SK-N-SH treated with all-trans-retinoic acid at 6 μM for 48 hours (cell line): Measurements from ENCODE around the gene NEGR1.

Source experiments
- ATAC-seq: fragments of 200-7000 bp; cut with Tn5 transposase; 3 replicates; pipeline ENCODE4 v1.9.1; 2020; ENCODE audit warnings: mild to moderate bottlenecking, moderate library complexity
- ARNTL ChIP-seq: fragments of 450-650 bp; formaldehyde crosslinking; IDR thresholded peaks from 2 replicates; pipeline ENCODE4 v1.5.0; 2020; ENCODE audit warnings: low read depth, mild to moderate bottlenecking, moderate library complexity, borderline replicate concordance
- CREB5 ChIP-seq: fragments of 250-450 bp; sonication (Bioruptor Pico); IDR thresholded peaks from 2 replicates; pipeline ENCODE4 v1.5.1; 2020; ENCODE audit warnings: low read depth, mild to moderate bottlenecking, moderate library complexity
- CSDC2 ChIP-seq: fragments of 250-450 bp; sonication (Bioruptor Pico); IDR thresholded peaks from 2 replicates; pipeline ENCODE4 v1.5.0; 2020; ENCODE audit warnings: mild to moderate bottlenecking, moderate library complexity
- ESRRG ChIP-seq: fragments of 250-450 bp; sonication (Bioruptor Pico); IDR thresholded peaks from 2 replicates; pipeline ENCODE4 v1.6.1; 2021; ENCODE audit warnings: mild to moderate bottlenecking
- GLIS3 ChIP-seq: fragments of 250-450 bp; sonication (Bioruptor Pico); IDR thresholded peaks from 2 replicates; pipeline ENCODE4 v1.5.0; 2020; ENCODE audit warnings: mild to moderate bottlenecking, moderate library complexity
- ISL1 ChIP-seq: fragments of 250-450 bp; sonication (Bioruptor Pico); IDR thresholded peaks from 2 replicates; pipeline ENCODE4 v2.1.2; 2022; ENCODE audit warnings: mild to moderate bottlenecking, moderate library complexity
- OSR1 ChIP-seq: fragments of 250-450 bp; sonication (Bioruptor Pico); IDR thresholded peaks from 2 replicates; pipeline ENCODE4 v1.8.0; 2022; ENCODE audit warnings: moderate library complexity, mild to moderate bottlenecking, inconsistent platforms
- PATZ1 ChIP-seq: fragments of 250-450 bp; sonication (Bioruptor Pico); IDR thresholded peaks from 2 replicates; pipeline ENCODE4 v1.8.0; 2020; ENCODE audit warnings: mild to moderate bottlenecking, moderate library complexity, borderline replicate concordance
- PPARA ChIP-seq: fragments of 250-450 bp; sonication (Bioruptor Pico); IDR thresholded peaks from 2 replicates; pipeline ENCODE4 v1.5.0; 2020; ENCODE audit warnings: mild to moderate bottlenecking, borderline replicate concordance
- SNAI2 ChIP-seq: fragments of 250-450 bp; sonication (Bioruptor Pico); IDR thresholded peaks from 2 replicates; pipeline ENCODE4 v1.5.0; 2020; ENCODE audit warnings: mild to moderate bottlenecking, moderate library complexity
- TCF4 ChIP-seq: fragments of 250-450 bp; sonication (Bioruptor Pico); IDR thresholded peaks from 2 replicates; pipeline ENCODE4 v1.8.0; 2021; ENCODE audit warnings: mild to moderate bottlenecking, moderate library complexity, borderline replicate concordance
- TSHZ2 ChIP-seq: fragments of 250-450 bp; sonication (Bioruptor Pico); IDR thresholded peaks from 2 replicates; pipeline ENCODE4 v1.5.0; 2020; ENCODE audit warnings: mild to moderate bottlenecking, moderate library complexity
- ZFP3 ChIP-seq: fragments of 250-450 bp; sonication (Bioruptor Pico); IDR thresholded peaks from 2 replicates; pipeline ENCODE4 v1.5.0; 2020; ENCODE audit warnings: mild to moderate bottlenecking, moderate library complexity
- ZFP30 ChIP-seq: fragments of 450-650 bp; formaldehyde crosslinking; IDR thresholded peaks from 2 replicates; pipeline ENCODE4 v1.5.0; 2022; ENCODE audit warnings: mild to moderate bottlenecking, moderate library complexity
- ZNF565 ChIP-seq: fragments of 450-650 bp; formaldehyde crosslinking; conservative IDR thresholded peaks from 2 replicates; pipeline ENCODE4 v1.5.0; 2020; ENCODE audit warnings: low read depth, mild to moderate bottlenecking, moderate library complexity
- ZNF70 ChIP-seq: fragments of 450-650 bp; formaldehyde crosslinking; IDR thresholded peaks from 2 replicates; pipeline ENCODE4 v1.5.0; 2020; ENCODE audit warnings: mild to moderate bottlenecking, moderate library complexity
- ZNF8 ChIP-seq: fragments of 450-650 bp; formaldehyde crosslinking; IDR thresholded peaks from 2 replicates; pipeline ENCODE4 v1.5.0; 2020; ENCODE audit warnings: mild to moderate bottlenecking, moderate library complexity
- TF ChIP-seq, protein P1 (sequence below): fragments of 250-450 bp; sonication (Bioruptor Pico); IDR thresholded peaks from 2 replicates; pipeline ENCODE4 v1.8.0; 2021; ENCODE audit warnings: low read depth, mild to moderate bottlenecking, moderate library complexity, borderline replicate concordance
- TF ChIP-seq, protein P2 (sequence below): fragments of 250-450 bp; sonication (Bioruptor Pico); IDR thresholded peaks from 2 replicates; pipeline ENCODE4 v1.5.1; 2021; ENCODE audit warnings: mild to moderate bottlenecking, moderate library complexity

NEGR1 gene

DNA sequence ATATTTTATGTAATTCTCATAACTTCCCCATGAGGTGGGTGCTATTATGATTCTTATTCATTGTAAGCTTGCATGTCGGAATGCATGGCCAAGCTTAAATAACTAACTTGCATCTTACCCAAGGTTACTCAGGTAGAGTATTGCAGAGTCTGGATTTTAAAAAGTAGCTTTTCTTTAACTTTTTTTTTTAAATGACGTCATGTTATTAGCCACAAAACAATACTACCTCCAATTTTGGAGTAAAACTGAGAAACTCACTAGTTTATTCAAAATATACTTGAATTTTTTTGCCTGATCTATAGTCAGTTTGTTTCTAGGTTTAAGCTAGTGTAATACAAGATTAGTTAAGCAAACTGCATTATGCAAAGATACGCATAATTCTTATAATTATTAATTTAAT is 57.8 kb downstream of the NEGR1 start (continued):
- no peak for TF ChIP-seq CSDC2 (CRISPR knock-in tag)
- TF ChIP-seq, all 23 proteins: peak for 0

GRCh38 chr1:72221811-72222210 is 60.5 kb downstream of the NEGR1 start:
- no peak for ATAC-seq
- no peak for TF ChIP-seq ZFP30 (CRISPR knock-in tag)
- no peak for TF ChIP-seq CREB5 (CRISPR knock-in tag)
- TF ChIP-seq ISL1 (CRISPR knock-in tag), result no peak
- TF ChIP-seq ESRRG (CRISPR knock-in tag), result no peak
- TF ChIP-seq CSDC2 (CRISPR knock-in tag), result no peak
- TF ChIP-seq ZNF565 (CRISPR knock-in tag), result no peak
- no peak for TF ChIP-seq TSHZ2 (CRISPR knock-in tag)
- TF ChIP-seq OSR1 (CRISPR knock-in tag), result no peak
- no peak for TF ChIP-seq ZNF70 (CRISPR knock-in tag)
- TF ChIP-seq, protein P1, sequence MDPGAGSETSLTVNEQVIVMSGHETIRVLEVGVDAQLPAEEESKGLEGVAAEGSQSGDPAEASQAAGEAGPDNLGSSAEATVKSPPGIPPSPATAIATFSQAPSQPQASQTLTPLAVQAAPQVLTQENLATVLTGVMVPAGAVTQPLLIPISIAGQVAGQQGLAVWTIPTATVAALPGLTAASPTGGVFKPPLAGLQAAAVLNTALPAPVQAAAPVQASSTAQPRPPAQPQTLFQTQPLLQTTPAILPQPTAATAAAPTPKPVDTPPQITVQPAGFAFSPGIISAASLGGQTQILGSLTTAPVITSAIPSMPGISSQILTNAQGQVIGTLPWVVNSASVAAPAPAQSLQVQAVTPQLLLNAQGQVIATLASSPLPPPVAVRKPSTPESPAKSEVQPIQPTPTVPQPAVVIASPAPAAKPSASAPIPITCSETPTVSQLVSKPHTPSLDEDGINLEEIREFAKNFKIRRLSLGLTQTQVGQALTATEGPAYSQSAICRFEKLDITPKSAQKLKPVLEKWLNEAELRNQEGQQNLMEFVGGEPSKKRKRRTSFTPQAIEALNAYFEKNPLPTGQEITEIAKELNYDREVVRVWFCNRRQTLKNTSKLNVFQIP (CRISPR knock-in tag), result no peak
- TF ChIP-seq TCF4 (CRISPR knock-in tag), result no peak
- no peak for TF ChIP-seq ZFP3 (CRISPR knock-in tag)

GRCh38 chr1:72218141-72218739 is 64.1 kb downstream of the NEGR1 start:
- ATAC-seq, result no peak
- TF ChIP-seq PATZ1 (CRISPR knock-in tag) (no peak), ESRRG (CRISPR knock-in tag) (no peak), ISL1 (CRISPR knock-in tag) (no peak), GLIS3 (CRISPR knock-in tag) (no peak), OSR1 (CRISPR knock-in tag) (no peak), ZFP3 (CRISPR knock-in tag) (no peak), ZNF8 (no peak), SNAI2 (CRISPR knock-in tag) (no peak), CSDC2 (CRISPR knock-in tag) (no peak), ZFP30 (CRISPR knock-in tag) (no peak), ARNTL (CRISPR knock-in tag) (no peak)

GRCh38 chr1:72207059-72207458 is 75.3 kb downstream of the NEGR1 start:
- TF ChIP-seq ZFP30 (CRISPR knock-in tag) (no peak), GLIS3 (CRISPR knock-in tag) (no peak), ZNF565 (CRISPR knock-in tag) (no peak), ESRRG (CRISPR knock-in tag) (no peak), ZNF8 (no peak), PPARA (no peak)
- TF ChIP-seq, protein P2, sequence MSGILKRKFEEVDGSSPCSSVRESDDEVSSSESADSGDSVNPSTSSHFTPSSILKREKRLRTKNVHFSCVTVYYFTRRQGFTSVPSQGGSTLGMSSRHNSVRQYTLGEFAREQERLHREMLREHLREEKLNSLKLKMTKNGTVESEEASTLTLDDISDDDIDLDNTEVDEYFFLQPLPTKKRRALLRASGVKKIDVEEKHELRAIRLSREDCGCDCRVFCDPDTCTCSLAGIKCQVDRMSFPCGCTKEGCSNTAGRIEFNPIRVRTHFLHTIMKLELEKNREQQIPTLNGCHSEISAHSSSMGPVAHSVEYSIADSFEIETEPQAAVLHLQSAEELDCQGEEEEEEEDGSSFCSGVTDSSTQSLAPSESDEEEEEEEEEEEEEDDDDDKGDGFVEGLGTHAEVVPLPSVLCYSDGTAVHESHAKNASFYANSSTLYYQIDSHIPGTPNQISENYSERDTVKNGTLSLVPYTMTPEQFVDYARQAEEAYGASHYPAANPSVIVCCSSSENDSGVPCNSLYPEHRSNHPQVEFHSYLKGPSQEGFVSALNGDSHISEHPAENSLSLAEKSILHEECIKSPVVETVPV (CRISPR knock-in tag), result no peak
- TF ChIP-seq, protein P1 (CRISPR knock-in tag), result no peak
- no peak for ATAC-seq
